Measurements from ENCODE around the gene EMC6. TPM values are rescaled to one million over a fixed set of nuclear protein-coding genes. Genes with fewer than 3 reads are reported as not detected.
A peak's percentile ranks its signal among the peaks of the same experiment; 100 is the strongest.

Gene EMC6
- total RNA-seq, 4 donors from 2014 or later, result 15.8 to 38.2 (median 23.6) TPM

GRCh38 chr17:3647251-3647650 is 21.4 kb upstream of the EMC6 start:
- Histone ChIP-seq H3K9me3 (no peaks in the 10 kb centered on the region), H3K4me1 (peaks cover 0 to 5% (median 0%) of the 10 kb centered on the region in 4 donors), H3K27ac (replicated peaks in 1 of 4) (no peak overlapping the region), H3K36me3 (peaks cover 6 to 88% (median 48%) of the 10 kb centered on the region in 4 donors), H3K4me3 (no peak overlapping the region), H3K27me3 (no peaks in the 10 kb centered on the region)
- TF ChIP-seq EP300 (IDR thresholded peaks at IDR 0.05) (no peak), CTCF (IDR thresholded peaks at IDR 0.05) (no peak)
- intact Hi-C loops (cut with DNase I), result no loop called here
- no peak for DNase-seq (ENCODE audit: extremely low spot score)
- 100% methylated on average over 3 of the region's 12 CpGs for WGBS

GRCh38 chr17:3647769-3648555 is 20.6 kb upstream of the EMC6 start:
- Histone ChIP-seq H3K4me1 (peaks cover 0 to 5% (median 0%) of the 10 kb centered on the region in 4 donors), H3K4me3 (no peak overlapping the region), H3K36me3 (peaks cover 6 to 81% (median 47%) of the 10 kb centered on the region in 4 donors), H3K27me3 (no peaks in the 10 kb centered on the region), H3K9me3 (no peaks in the 10 kb centered on the region), H3K27ac (replicated peaks in 1 of 4) (no peak overlapping the region)
- TF ChIP-seq POLR2A (IDR thresholded peaks at IDR 0.05; ENCODE audit: low read depth), result no peak
- peak in 1 of 3 experiments; percentile 34 for TF ChIP-seq CTCF (IDR thresholded peaks at IDR 0.05)
- no peak for TF ChIP-seq POLR2AphosphoS5 (IDR thresholded peaks at IDR 0.05)
- WGBS, result 59% methylated on average over 20 of the region's 20 CpGs
- intact Hi-C loops (cut with DNase I), result no loop called here
- DNase-seq (ENCODE audit: extremely low spot score), result no peak

GRCh38 chr17:3655766-3656165 is 12.8 kb upstream of the EMC6 start:
- Histone ChIP-seq H3K27ac (replicated peaks in 1 of 4) (no peak overlapping the region), H3K4me3 (no peak overlapping the region), H3K9me3 (no peaks in the 10 kb centered on the region), H3K27me3 (no peaks in the 10 kb centered on the region), H3K36me3 (peaks cover 0 to 29% (median 4%) of the 10 kb centered on the region in 4 donors), H3K4me1 (peaks cover 21 to 34% (median 30%) of the 10 kb centered on the region in 4 donors)
- TF ChIP-seq POLR2A (IDR thresholded peaks at IDR 0.05; ENCODE audit: low read depth) (no peak), POLR2AphosphoS5 (IDR thresholded peaks at IDR 0.05) (no peak), EP300 (IDR thresholded peaks at IDR 0.05) (no peak), CTCF (IDR thresholded peaks at IDR 0.05) (no peak)
- 91% methylated on average over 11 of the region's 11 CpGs for WGBS
- DNase-seq (ENCODE audit: extremely low spot score), result no peak
- intact Hi-C loops (cut with DNase I), result no loop called here

GRCh38 chr17:3656353-3656752 is 12.3 kb upstream of the EMC6 start:
- intact Hi-C loops (cut with DNase I), result no loop called here
- TF ChIP-seq CTCF (IDR thresholded peaks at IDR 0.05), result no peak
- no peak for TF ChIP-seq EP300 (IDR thresholded peaks at IDR 0.05)
- no peak for TF ChIP-seq POLR2A (IDR thresholded peaks at IDR 0.05; ENCODE audit: low read depth)
- Histone ChIP-seq H3K4me1 (peaks cover 21 to 40% (median 33%) of the 10 kb centered on the region in 4 donors), H3K27me3 (no peaks in the 10 kb centered on the region), H3K9me3 (no peaks in the 10 kb centered on the region), H3K27ac (replicated peaks in 1 of 4) (no peak overlapping the region), H3K36me3 (peaks cover 0 to 29% (median 8%) of the 10 kb centered on the region in 4 donors), H3K4me3 (no peak overlapping the region)
- WGBS, result 89% methylated on average over 15 of the region's 16 CpGs
- no peak for DNase-seq (ENCODE audit: extremely low spot score)

All from esophagus muscularis mucosa (tissue), 4 donors.